ENCODE data around the gene NR2F1-AS1.

Gene NR2F1-AS1

DNA sequence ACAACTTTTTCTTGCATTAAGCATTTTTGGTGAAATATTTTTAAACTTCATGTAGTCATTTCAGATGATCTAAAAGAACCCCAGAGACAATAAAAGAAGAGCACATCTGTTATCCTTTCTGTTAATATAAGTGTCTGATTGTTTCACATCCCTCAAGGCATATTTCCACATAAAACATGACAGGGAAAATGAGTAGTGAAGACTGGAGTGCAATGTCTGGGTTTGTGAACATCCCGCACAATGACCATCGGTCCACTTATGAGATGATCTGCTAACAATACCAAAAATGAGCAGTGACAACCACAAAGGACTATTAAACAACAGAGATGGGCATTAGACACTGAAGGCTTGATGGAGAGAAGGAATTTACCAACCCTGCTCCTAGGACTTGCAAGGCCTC lies 209.1 kb downstream of the NR2F1-AS1 start:
- no peak for DNase-seq

DNA sequence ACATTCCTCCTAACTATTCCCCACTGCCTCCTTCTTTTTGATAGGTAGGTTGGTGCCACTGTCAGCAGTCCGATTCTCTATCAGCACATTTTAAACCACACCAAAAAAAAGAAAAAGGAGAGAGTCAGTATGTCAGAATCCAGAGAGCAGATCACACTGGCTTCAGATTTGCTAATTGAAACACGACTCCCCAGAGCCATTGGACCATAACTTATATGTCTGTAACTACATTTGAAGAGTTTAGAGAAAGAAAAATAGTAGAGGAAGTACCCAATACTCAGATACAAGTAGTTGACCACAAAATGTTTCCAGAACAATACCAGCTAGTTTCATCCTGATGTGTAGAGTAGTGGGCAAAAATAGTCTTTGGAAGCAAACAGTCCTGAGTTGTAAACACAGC lies 216.6 kb downstream of the NR2F1-AS1 start:
- DNase-seq = no peak

DNA sequence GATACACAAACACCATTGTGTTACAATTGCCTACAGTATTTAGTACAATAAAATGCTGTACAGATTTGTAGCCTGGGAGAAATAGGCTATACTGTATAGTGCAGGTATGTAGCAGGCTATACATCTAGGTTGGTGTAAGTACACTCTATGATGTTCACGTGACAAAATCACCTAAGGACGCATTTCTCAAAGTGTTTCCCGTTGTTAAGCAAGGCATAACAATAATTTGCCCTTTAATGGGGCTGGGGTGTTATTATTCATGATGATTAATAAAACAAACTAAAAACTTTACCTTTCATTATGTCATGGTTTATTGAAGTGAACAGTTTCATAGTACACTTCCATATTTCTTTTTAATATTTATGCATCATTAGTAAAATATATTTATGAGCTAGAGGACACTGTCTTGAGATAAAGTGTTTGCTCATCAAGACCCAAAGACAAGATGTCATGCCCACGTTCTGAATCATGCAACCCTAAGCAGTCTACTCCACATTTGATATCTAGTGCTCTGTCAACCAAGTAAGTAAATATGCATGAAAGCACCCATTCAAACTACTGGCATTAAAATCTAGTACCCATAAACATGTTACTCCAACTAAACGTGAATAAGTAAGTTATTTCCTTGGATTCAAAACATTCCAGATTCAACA lies 220.5 kb downstream of the NR2F1-AS1 start:
- no peak for DNase-seq

DNA sequence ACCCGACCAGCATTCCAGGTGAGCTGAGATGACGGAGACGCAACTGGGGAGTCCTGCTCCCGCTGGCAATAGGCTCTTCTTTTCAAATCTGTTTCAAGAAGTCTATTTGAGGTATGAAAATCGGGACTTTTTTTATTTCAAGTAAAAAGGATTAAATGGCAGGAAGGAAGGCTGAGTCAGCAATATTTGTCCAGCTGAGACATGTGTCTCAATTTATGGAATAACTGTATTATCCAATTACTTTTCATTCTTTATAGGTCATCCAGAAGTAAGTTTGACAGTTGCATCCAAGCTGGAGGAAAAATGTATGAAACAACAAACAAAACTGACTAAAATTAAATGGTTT lies 221.1 kb downstream of the NR2F1-AS1 start:
- no peak for DNase-seq
